Esophagus (tissue), 2 donors: Measurements from ENCODE around the gene RNASE8. TPM values are rescaled to one million over a fixed set of nuclear protein-coding genes. Genes with fewer than 3 reads are reported as not detected.

Experiments used
- H3K27ac ChIP-seq, 2 donors: one replicate each; pipeline ENCODE4 v1.5.1; 2013; ENCODE audit warnings: low read depth in 2 of 2, mild to moderate bottlenecking in 2 of 2, inconsistent platforms in 1 of 2, low read length in 1 of 2, moderate library complexity in 1 of 2
- H3K27me3 ChIP-seq, 2 donors: one replicate each; pipeline ENCODE4 v1.6.1; 2013; ENCODE audit warnings: low read length in 2 of 2, control low read depth in 1 of 2, mild to moderate bottlenecking in 1 of 2; ENCODE audit not compliant: insufficient read depth in 2 of 2, control insufficient read depth in 1 of 2
- H3K36me3 ChIP-seq, 2 donors: one replicate each; pipeline ENCODE4 v1.6.1; 2013; ENCODE audit warnings: low read length in 1 of 2; ENCODE audit not compliant: control insufficient read depth in 2 of 2, insufficient read depth in 2 of 2
- H3K4me1 ChIP-seq, 2 donors: one replicate each; pipeline ENCODE4 v1.6.1; 2013; ENCODE audit warnings: low read length in 1 of 2; ENCODE audit not compliant: control insufficient read depth in 2 of 2, insufficient read depth in 2 of 2
- H3K4me3 ChIP-seq, 2 donors: one replicate each; pipeline ENCODE4 v1.5.1; 2013; ENCODE audit warnings: low read length in 2 of 2, mild to moderate bottlenecking in 2 of 2, low read depth in 1 of 2, moderate library complexity in 1 of 2
- H3K9me3 ChIP-seq, 2 donors: one replicate each; pipeline ENCODE4 v1.6.1; 2013; ENCODE audit warnings: mild to moderate bottlenecking in 2 of 2, low read depth in 1 of 2, low read length in 1 of 2, moderate library complexity in 1 of 2; ENCODE audit not compliant: control insufficient read depth in 2 of 2, insufficient read depth in 1 of 2
- WGBS, 2 donors: extraction: QIAGEN DNeasy Blood & Tissue Kit; methylation state at CpG; one replicate each; pipeline ENCODE4 v1.1.7; 2013; 5-methylcytosine and 5-hydroxymethylcytosine counted together
- polyA plus RNA-seq, 2 donors: library from polyadenylated mRNA; stranded (reverse); fragments of 200-250 nt; gene quantifications; one replicate each; pipeline ENCODE4 v1.2.3, GENCODE V29; 2013
- donor health status: healthy with polysubstance abuse.
- donor health status: Bipolar disorder and iron deficiency.

The RNASE8 gene
- polyA plus RNA-seq, 2 donors: not detected

DNA sequence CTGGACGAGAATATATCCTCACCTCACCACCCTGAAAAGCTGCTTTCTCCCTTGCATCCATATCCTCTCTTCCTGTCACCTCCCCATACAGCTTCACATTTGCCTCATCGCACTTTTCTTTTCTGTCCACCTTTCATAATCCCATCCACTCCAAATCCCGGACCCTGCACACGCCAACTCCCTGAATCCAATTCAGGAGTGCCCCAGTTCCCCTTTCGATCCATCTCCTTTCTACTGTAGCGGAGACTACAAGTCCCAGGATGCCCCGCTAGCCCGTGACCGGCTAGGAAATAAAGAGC, 45.7 kb downstream of the RNASE8 start:
- H3K27me3 ChIP-seq: no peaks in the 10 kb centered on the region
- H3K9me3 ChIP-seq: no peaks in the 10 kb centered on the region
- no peaks in the 10 kb centered on the region for H3K36me3 ChIP-seq
- H3K4me1 ChIP-seq: peaks cover 9 to 23% of the 10 kb centered on the region in 2 donors
- peak overlapping the region; percentile 73 to 84 for H3K4me3 ChIP-seq
- 0% methylated on average over 9 of the region's 9 CpGs for WGBS, 2 donors
- peak overlapping the region; percentile 99 for H3K27ac ChIP-seq

DNA sequence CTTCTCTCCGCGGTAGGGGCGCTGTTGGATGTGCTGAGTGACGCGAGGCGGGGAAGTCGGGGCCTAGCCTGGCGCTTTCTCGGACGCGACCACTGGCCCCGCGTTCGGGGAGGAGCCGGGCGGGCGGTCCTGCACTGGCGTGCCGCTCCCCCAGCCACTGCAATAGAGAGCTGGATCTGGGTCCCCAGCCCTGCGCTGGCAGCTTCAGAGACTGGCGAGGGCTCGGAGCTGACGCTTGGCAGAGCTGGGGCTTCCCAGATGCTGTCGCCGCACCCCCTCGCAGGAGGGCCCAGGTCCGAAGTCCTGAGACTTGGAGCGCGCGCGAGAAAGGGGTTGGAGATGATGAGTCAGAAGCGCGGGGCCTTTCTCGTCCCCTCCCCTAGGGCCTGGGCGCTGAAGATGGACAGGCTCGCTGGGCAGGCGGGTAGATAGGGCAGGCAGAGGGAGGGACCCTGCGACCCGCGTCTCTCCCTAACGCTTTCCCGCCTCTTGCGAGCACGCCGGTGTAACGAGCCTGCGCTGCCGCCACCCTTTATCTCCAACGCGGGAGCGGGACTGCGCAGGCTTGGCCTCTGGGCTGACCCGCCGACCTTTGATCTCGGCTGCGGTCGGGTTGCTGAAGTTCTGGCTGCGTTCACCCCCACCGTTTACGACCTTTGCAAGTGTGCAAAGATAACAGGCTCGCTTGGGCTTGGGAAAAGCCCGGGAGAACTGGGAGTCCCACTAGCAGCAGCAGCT, 46.3 kb downstream of the RNASE8 start:
- H3K27me3 ChIP-seq: no peaks in the 10 kb centered on the region
- no peaks in the 10 kb centered on the region for H3K9me3 ChIP-seq
- WGBS, 2 donors: 0% methylated on average over 62 of the region's 62 CpGs
- peaks cover 9 to 23% of the 10 kb centered on the region in 2 donors for H3K4me1 ChIP-seq
- no peaks in the 10 kb centered on the region for H3K36me3 ChIP-seq
- H3K27ac ChIP-seq: peak overlapping the region; percentile 99
- peak overlapping the region; percentile 73 to 84 for H3K4me3 ChIP-seq

DNA sequence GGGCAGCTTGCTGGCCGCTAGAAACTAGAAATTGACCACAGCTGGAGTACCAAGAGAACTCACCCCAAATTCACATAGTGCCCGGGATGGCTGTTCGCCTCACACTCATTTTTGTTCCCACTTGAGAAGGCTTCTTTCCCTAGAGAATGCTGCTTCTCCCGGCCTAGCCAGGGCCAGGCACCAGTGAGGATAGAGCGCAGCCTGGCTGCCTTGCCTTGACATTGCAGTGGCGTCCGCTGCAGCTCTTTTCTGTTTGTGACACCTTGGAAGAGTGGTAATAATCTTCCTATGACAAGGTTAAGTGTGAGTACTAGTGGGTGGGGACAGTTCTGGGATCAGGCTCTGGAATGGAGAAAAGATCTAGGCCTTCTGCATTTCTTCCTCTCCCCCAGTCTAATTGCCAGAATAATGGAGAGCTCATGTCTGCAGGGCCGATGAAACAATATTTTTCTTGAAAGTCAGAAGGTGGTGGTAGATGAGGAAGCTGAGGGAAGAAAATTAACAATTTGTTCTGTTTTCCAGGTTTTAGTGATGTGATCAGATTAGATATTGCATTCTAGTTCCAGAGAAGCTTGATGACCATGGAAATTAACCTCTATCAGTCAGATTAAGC, 46.9 kb downstream of the RNASE8 start:
- Histone ChIP-seq H3K4me1 (peaks cover 9 to 23% of the 10 kb centered on the region in 2 donors), H3K36me3 (no peaks in the 10 kb centered on the region), H3K9me3 (no peaks in the 10 kb centered on the region), H3K4me3 (peak overlapping the region; percentile 73 to 84), H3K27me3 (no peaks in the 10 kb centered on the region), H3K27ac (peak overlapping the region; percentile 99)
- WGBS, 2 donors: 4% methylated on average over 8 of the region's 8 CpGs

DNA sequence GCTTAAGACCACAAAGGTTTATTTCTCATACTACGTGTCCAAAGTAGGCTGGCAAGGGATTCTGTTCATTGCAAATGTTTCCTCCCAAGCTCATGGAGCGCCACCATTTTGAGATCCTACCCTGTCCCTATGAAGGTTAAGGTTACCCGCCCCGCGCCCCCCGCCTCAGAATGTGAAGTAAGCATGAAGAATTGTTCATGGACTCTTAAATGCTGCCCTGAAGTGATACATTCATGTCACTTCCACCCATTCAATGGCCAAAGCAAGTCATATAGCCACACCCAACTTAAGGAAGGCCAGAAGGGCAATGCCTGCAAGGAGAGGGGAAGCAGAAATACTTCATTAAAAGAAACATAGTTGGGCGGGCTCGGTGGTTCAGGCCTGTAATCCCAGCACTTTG, 47.5 kb downstream of the RNASE8 start:
- H3K4me1 ChIP-seq: peaks cover 9 to 23% of the 10 kb centered on the region in 2 donors
- no peaks in the 10 kb centered on the region for H3K9me3 ChIP-seq
- H3K4me3 ChIP-seq: no peak overlapping the region
- H3K27me3 ChIP-seq: no peaks in the 10 kb centered on the region
- H3K27ac ChIP-seq: peak overlapping the region; percentile 63 to 99
- WGBS, 2 donors: 82 to 83% methylated on average over 8 of the region's 8 CpGs
- H3K36me3 ChIP-seq: no peaks in the 10 kb centered on the region

DNA sequence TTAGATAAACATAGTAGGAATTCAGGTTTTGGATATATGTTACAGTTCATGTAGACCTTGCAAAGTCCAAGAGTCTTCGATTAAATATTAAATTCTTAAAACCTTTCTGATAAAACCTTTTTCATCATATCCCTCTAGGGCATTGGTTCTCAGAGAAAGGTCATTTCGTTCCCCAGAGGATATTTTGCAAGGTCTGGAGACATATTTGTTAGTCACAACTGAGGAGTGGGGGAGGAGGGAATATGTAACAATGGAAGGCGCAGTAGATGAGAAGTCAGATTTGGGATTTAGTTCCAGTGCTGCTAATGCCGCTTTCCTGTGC, 48.5 kb downstream of the RNASE8 start:
- Histone ChIP-seq H3K27me3 (no peaks in the 10 kb centered on the region), H3K4me1 (peaks cover 9 to 16% of the 10 kb centered on the region in 2 donors), H3K4me3 (no peak overlapping the region), H3K9me3 (no peaks in the 10 kb centered on the region), H3K36me3 (no peaks in the 10 kb centered on the region), H3K27ac (peak overlapping the region; percentile 93 to 95)
- WGBS, 2 donors: 41 to 56% methylated on average over 4 of the region's 4 CpGs

DNA sequence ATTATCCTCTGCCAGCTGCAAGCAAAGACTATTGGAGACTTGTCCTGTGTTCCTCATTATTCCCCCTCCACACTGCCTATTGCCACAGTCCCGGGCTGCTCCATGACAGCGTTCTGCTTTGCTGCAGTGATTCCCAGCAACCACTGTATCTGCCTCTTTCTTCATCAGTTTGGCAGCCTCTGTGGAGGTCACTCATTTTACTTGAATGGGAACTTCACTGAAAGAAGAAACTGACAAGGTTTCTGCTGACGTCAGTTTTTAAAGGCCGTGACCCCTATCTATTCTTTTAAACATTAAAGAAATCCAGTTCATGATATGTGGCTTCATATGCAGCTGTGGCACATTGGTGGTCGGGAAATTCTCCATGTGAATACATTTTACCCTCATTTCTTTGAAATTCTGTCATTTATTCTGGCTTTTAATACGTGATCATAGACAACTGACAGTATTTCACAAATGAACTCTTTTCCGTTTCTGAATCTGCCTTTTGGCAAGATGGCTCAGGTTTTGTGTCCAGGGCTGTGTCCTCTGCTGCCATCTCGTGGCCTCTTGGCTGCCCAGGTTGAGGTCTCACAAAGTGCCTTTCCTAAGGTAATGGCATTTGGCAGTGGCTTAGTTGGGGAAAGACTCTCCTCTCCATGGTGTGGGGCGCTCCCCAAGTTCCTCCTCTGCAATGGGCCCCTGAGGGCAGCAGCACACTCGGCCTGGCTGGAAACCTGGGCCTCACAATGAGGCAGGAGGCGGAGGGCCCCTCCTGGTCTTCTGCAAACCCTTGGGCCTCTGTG, 49.1 kb downstream of the RNASE8 start:
- Histone ChIP-seq H3K4me3 (no peak overlapping the region), H3K36me3 (no peaks in the 10 kb centered on the region), H3K4me1 (peaks cover 8 to 13% of the 10 kb centered on the region in 2 donors), H3K27ac (peak overlapping the region; percentile 93 to 95), H3K9me3 (no peaks in the 10 kb centered on the region), H3K27me3 (no peaks in the 10 kb centered on the region)
- 17% methylated on average over 11 of the region's 11 CpGs for WGBS, 2 donors

DNA sequence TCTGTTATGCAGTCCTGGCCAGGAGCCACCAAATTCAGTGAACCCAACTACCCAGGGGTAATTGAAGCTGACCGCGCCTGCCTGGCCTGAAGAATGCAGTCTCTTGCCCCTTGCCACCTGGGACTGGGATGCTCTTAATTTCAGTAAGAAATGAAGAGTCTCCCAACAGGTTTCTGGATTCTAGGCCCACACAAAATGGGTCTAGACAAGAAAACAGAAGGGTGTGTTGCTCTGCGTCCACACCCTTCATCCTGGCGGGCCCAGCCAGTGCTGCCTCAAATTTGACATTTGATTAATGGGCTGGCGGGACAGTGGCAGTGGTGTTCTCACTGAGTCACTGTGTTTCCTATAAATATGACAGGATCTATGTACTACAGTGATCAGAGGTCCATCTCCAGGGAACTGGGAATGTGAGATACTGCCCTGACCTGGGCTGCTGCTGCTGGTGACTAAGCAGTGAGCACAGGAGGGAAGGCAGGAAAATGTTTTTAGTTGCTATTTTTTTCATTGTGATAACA, 49.7 kb downstream of the RNASE8 start:
- Histone ChIP-seq H3K36me3 (no peaks in the 10 kb centered on the region), H3K9me3 (no peaks in the 10 kb centered on the region), H3K27me3 (no peaks in the 10 kb centered on the region), H3K27ac (peak overlapping the region; percentile 93 to 95), H3K4me3 (no peak overlapping the region), H3K4me1 (peaks cover 4 to 8% of the 10 kb centered on the region in 2 donors)
- WGBS, 2 donors: 26 to 37% methylated on average over 5 of the region's 5 CpGs

Other genes with a start within 250 kb of the RNASE8 start
- gene RNASE3, start 166.4 kb upstream of the RNASE8 start, polyA plus RNA-seq: under 1 TPM in 1 of 2 donors, not detected in 1; 0.09 TPM
- under 1 TPM; 0.29 to 0.46 TPM for gene RNASE2, start 102.3 kb upstream of the RNASE8 start, polyA plus RNA-seq
- gene METTL17, start 67.8 kb upstream of the RNASE8 start, polyA plus RNA-seq: 10 to 100 TPM; 55.1 to 56.3 TPM
- 10 to 100 TPM in 1 of 2 donors, 1 to 10 TPM in 1; 8.2 to 20.3 TPM for gene SLC39A2, start 58.5 kb upstream of the RNASE8 start, polyA plus RNA-seq
- gene NDRG2, start 32.8 kb upstream of the RNASE8 start, polyA plus RNA-seq: 100 to 1,000 TPM; 131 to 252 TPM
- under 1 TPM in 1 of 2 donors, not detected in 1; 0.14 TPM for gene TPPP2, start 27.6 kb upstream of the RNASE8 start, polyA plus RNA-seq
- not detected for gene RNASE13, start 23.0 kb upstream of the RNASE8 start, polyA plus RNA-seq
- gene RNASE7, start 15.5 kb upstream of the RNASE8 start, polyA plus RNA-seq: 10 to 100 TPM; 33.9 to 92.8 TPM
- gene ARHGEF40, start 12.5 kb downstream of the RNASE8 start, polyA plus RNA-seq: 1 to 10 TPM; 1.8 to 3.0 TPM
- 10 to 100 TPM; 39.9 to 42.2 TPM for gene ZNF219, start 40.8 kb downstream of the RNASE8 start, polyA plus RNA-seq
- gene TMEM253, start 43.2 kb downstream of the RNASE8 start, polyA plus RNA-seq: 1 to 10 TPM; 1.6 to 1.8 TPM
- not detected for gene OR5AU1, start 98.2 kb downstream of the RNASE8 start, polyA plus RNA-seq
- gene HNRNPC, start 211.6 kb downstream of the RNASE8 start, polyA plus RNA-seq: 100 to 1,000 TPM; 431 to 699 TPM
- under 1 TPM; 0.11 to 0.14 TPM for gene RPGRIP1, start 222.3 kb downstream of the RNASE8 start, polyA plus RNA-seq